Measurements from ENCODE around the gene PCGF3.
"Not testable (repeated sequence)": the region's sequence is repeated elsewhere in the genome, so short reads cannot be mapped to it uniquely, and the experiment has no call there.

PCGF3 gene

GRCh38 chr4:787561-787981 is 81.9 kb downstream of the PCGF3 start:
- FAIRE-seq: no peak

GRCh38 chr4:788006-788635 is 82.5 kb downstream of the PCGF3 start:
- no peak for FAIRE-seq

GRCh38 chr4:788636-789297 is 83.1 kb downstream of the PCGF3 start:
- FAIRE-seq: no peak

- FAIRE-seq: no peak
Measured at GRCh38 chr4:789571-790465, 84.2 kb downstream of the PCGF3 start.

GRCh38 chr4:790466-790820 is 84.8 kb downstream of the PCGF3 start:
- FAIRE-seq: no peak

- no peak for FAIRE-seq
Measured at GRCh38 chr4:791252-791897, 85.7 kb downstream of the PCGF3 start.

- no peak for FAIRE-seq
Measured at GRCh38 chr4:791898-792625, 86.4 kb downstream of the PCGF3 start.

- no peak for FAIRE-seq
Measured at GRCh38 chr4:792626-793092, 87.0 kb downstream of the PCGF3 start.

- FAIRE-seq: no peak
Measured at GRCh38 chr4:793093-793861, 87.6 kb downstream of the PCGF3 start.

- no peak for FAIRE-seq
Measured at GRCh38 chr4:793941-794621, 88.4 kb downstream of the PCGF3 start.

GRCh38 chr4:794900-795725 is 89.5 kb downstream of the PCGF3 start:
- FAIRE-seq: no peak

- FAIRE-seq: no peak
Measured at GRCh38 chr4:795726-796119, 90.1 kb downstream of the PCGF3 start.

GRCh38 chr4:796206-796605 is 90.6 kb downstream of the PCGF3 start:
- no peak for FAIRE-seq

GRCh38 chr4:797066-797465 is 91.4 kb downstream of the PCGF3 start:
- no peak for FAIRE-seq

- no peak for FAIRE-seq
Measured at GRCh38 chr4:801436-802124, 95.9 kb downstream of the PCGF3 start.

- no peak for FAIRE-seq
Measured at GRCh38 chr4:803884-804283, 98.3 kb downstream of the PCGF3 start.

- no peak for FAIRE-seq
Measured at GRCh38 chr4:804804-805203, 99.2 kb downstream of the PCGF3 start.

- not testable (repeated sequence) for FAIRE-seq
Measured at GRCh38 chr4:806979-807378, 101.3 kb downstream of the PCGF3 start.

GRCh38 chr4:807792-808191 is 102.2 kb downstream of the PCGF3 start:
- no peak for FAIRE-seq
